Endothelial cell of umbilical vein (primary cell): Measurements from ENCODE around the gene ASIC4. TPM values are rescaled to one million over a fixed set of nuclear protein-coding genes. Genes with fewer than 3 reads are reported as not detected.

Experiments used
- BruUV-seq: library from RNA; stranded (reverse); fragments of 400-500 nt; replicated peaks from 2 replicates; lab custom pipeline; 2021; lab: Mats Ljungman, UMichigan
- CTCF ChIA-PET: fragments of 300-600, 350-600 bp; sonication (Branson Sonifier 250); formaldehyde crosslinking; loops from one replicate; lab custom pipeline; 2021; ENCODE audit warnings: antibody characterized with exemption, inconsistent platforms; lab: Charles Lee
- POLR2A ChIA-PET: fragments of 300-600, 350-600 bp; sonication (Branson Sonifier 250); formaldehyde crosslinking; loops from one replicate; lab custom pipeline; 2021; ENCODE audit warnings: antibody characterized with exemption, inconsistent platforms; lab: Charles Lee
- DNase-seq: peaks from one replicate; pipeline ENCODE4 v3.0.0-alpha.2; 2011; ENCODE audit warnings: low read depth, low spot score
- FAIRE-seq: peaks from 2 replicates; lab custom pipeline; 2011; peaks lifted over from hg19 to GRCh38; lab: Jason Lieb, UNC
- H2AFZ ChIP-seq: 2 replicates; pipeline ENCODE4 v1.6.0; 2012; ENCODE audit warnings: low read depth, low read length, control low read depth, inconsistent platforms
- H3K27ac ChIP-seq: 2 replicates; pipeline ENCODE4 v1.5.1; 2011; ENCODE audit warnings: low read depth, mild to moderate bottlenecking, control low read depth, low read length, moderate library complexity; ENCODE audit not compliant: insufficient read depth
- H3K27me3 ChIP-seq, 2 experiments: 2 replicates each; pipeline versions ENCODE4 v1.6.0 to v1.6.1; 2011; ENCODE audit warnings: low read length in 2 of 2, mixed read lengths in 1 of 2; ENCODE audit not compliant: control insufficient read depth in 2 of 2, insufficient read depth in 2 of 2
- H3K36me3 ChIP-seq, 2 experiments: 2 replicates in 1 of 2; 3 replicates in 1 of 2; pipeline ENCODE4 v1.5.1; 2011; ENCODE audit warnings: low read length in 2 of 2, mild to moderate bottlenecking in 1 of 2, moderate library complexity in 1 of 2; ENCODE audit not compliant: control insufficient read depth in 2 of 2, insufficient read depth in 2 of 2; ENCODE audit errors: extremely low read depth in 1 of 2
- H3K4me1 ChIP-seq: 3 replicates; pipeline ENCODE4 v1.5.1; 2011; ENCODE audit warnings: mild to moderate bottlenecking, low read length; ENCODE audit not compliant: control insufficient read depth, insufficient read depth; ENCODE audit errors: extremely low read depth
- H3K4me2 ChIP-seq: 2 replicates; pipeline ENCODE4 v1.6.1; 2011; ENCODE audit warnings: low read length, control low read depth, mixed read lengths; ENCODE audit not compliant: insufficient read depth
- H3K4me3 ChIP-seq, 3 experiments: fragments of 200-600 bp in 1 of 3; sonication (generic), shearing (Covaris generic) in 1 of 3; replicated peaks in 1 of 3; 2 replicates each; pipeline ENCODE4 v1.5.1; 2011 to 2016; ENCODE audit warnings: control low read depth in 3 of 3, low read length in 3 of 3, mild to moderate bottlenecking in 2 of 3, inconsistent platforms in 1 of 3, low read depth in 1 of 3, moderate library complexity in 1 of 3; ENCODE audit not compliant: insufficient read depth in 1 of 3
- H3K79me2 ChIP-seq: 2 replicates; pipeline ENCODE4 v1.6.0; 2012; ENCODE audit warnings: low read length, inconsistent platforms; ENCODE audit not compliant: control insufficient read depth, insufficient read depth
- H3K9ac ChIP-seq: replicated peaks from 2 replicates; pipeline ENCODE3; 2011; ENCODE audit warnings: low read length, control low read depth; ENCODE audit not compliant: insufficient read depth; ENCODE audit errors: extremely low read depth
- H3K9me1 ChIP-seq: replicated peaks from 3 replicates; pipeline ENCODE4 v1.6.0; 2011; ENCODE audit warnings: mild to moderate bottlenecking, low read length; ENCODE audit not compliant: control insufficient read depth, insufficient read depth; ENCODE audit errors: extremely low read depth
- H3K9me3 ChIP-seq: replicated peaks from 2 replicates; pipeline ENCODE4 v1.5.1; 2012; ENCODE audit warnings: low read length, inconsistent platforms; ENCODE audit not compliant: control insufficient read depth, insufficient read depth
- H4K20me1 ChIP-seq: replicated peaks from 2 replicates; pipeline ENCODE3; 2011; ENCODE audit warnings: mild to moderate bottlenecking, low read length; ENCODE audit not compliant: control insufficient read depth, insufficient read depth; ENCODE audit errors: extremely low read depth
- EZH2 ChIP-seq: IDR thresholded peaks from 2 replicates; pipeline ENCODE4 v1.6.1; 2012; ENCODE audit warnings: borderline replicate concordance, low read depth, mild to moderate bottlenecking, moderate library complexity, low read length, inconsistent platforms; ENCODE audit not compliant: severe bottlenecking
- FOS ChIP-seq: IDR thresholded peaks from 2 replicates; pipeline ENCODE4 v1.6.1; 2011; ENCODE audit warnings: mild to moderate bottlenecking, low read length, moderate library complexity, borderline replicate concordance; ENCODE audit not compliant: insufficient read depth
- GATA2 ChIP-seq: IDR thresholded peaks from 2 replicates; pipeline ENCODE4 v1.7.0; 2011; ENCODE audit warnings: low read depth, mild to moderate bottlenecking, moderate library complexity, mixed read lengths, low read length; ENCODE audit not compliant: insufficient read length, insufficient read depth
- JUN ChIP-seq: IDR thresholded peaks from 2 replicates; pipeline ENCODE4 v1.6.1; 2011; ENCODE audit warnings: borderline replicate concordance, low read depth; ENCODE audit not compliant: insufficient read length, insufficient read depth
- MYC ChIP-seq: IDR thresholded peaks from one replicate; pipeline ENCODE4 v1.6.1; 2011; ENCODE audit warnings: mild to moderate bottlenecking, low read depth, low read length
- POLR2A ChIP-seq: IDR thresholded peaks from 2 replicates; pipeline ENCODE4 v1.6.1; 2012; ENCODE audit warnings: low read depth, mild to moderate bottlenecking, control low read depth, low read length
- POLR2AphosphoS5 ChIP-seq: IDR thresholded peaks from 2 replicates; pipeline ENCODE4 v1.6.1; 2012; ENCODE audit warnings: low read depth, mild to moderate bottlenecking, control low read depth, low read length, moderate library complexity; ENCODE audit not compliant: insufficient read depth
- dilution Hi-C: fragments of 300-500 bp; cut with MboI; formaldehyde crosslinking; loops from one replicate; pipeline ENCODE4 v1.15.0; 2019; ENCODE audit warnings: low sequenced_read_pairs; ENCODE audit not compliant: extremely low pct_ligation_motif_present
- intact Hi-C: fragments of 100-400 bp; cut with micrococcal nuclease; formaldehyde crosslinking; loops from one replicate; pipeline ENCODE4 v1.10.0; 2022
- polyA plus RNA-seq, 4 experiments: library from polyadenylated mRNA; depleted of rRNA in 3 of 4; stranded (reverse) in 3 of 4; unstranded in 1 of 4; fragments of >200 nt; gene quantifications; 2 replicates each; pipeline versions ENCODE4 v1.2.1 to v1.2.3, GENCODE V29; 2011 to 2012; ENCODE audit warnings: missing spikeins in 1 of 4
- total RNA-seq: library from RNA; stranded (reverse); gene quantifications from 2 replicates; pipeline ENCODE4 v1.2.3, GENCODE V29; 2021
- TF ChIP-seq, protein P1 (sequence below): IDR thresholded peaks from 2 replicates; pipeline ENCODE4 v1.6.1; 2011; ENCODE audit not compliant: insufficient read depth, insufficient read length
- TF ChIP-seq, protein P2 (sequence below), 2 donors: IDR thresholded peaks; 1 replicate in 1 of 2; 2 replicates in 1 of 2; pipeline ENCODE4 v1.5.1; 2011; ENCODE audit warnings: low read length in 2 of 2, mild to moderate bottlenecking in 2 of 2, moderate library complexity in 2 of 2, control low read depth in 1 of 2, inconsistent platforms in 1 of 2, low read depth in 1 of 2; ENCODE audit not compliant: insufficient read depth in 1 of 2; ENCODE audit errors: extremely low read depth in 1 of 2

Gene ASIC4
- total and polyA plus RNA-seq, 2 donors (not counting 3 experiments of a cell fraction or from before 2014, with no cell fraction given) = not detected

DNA sequence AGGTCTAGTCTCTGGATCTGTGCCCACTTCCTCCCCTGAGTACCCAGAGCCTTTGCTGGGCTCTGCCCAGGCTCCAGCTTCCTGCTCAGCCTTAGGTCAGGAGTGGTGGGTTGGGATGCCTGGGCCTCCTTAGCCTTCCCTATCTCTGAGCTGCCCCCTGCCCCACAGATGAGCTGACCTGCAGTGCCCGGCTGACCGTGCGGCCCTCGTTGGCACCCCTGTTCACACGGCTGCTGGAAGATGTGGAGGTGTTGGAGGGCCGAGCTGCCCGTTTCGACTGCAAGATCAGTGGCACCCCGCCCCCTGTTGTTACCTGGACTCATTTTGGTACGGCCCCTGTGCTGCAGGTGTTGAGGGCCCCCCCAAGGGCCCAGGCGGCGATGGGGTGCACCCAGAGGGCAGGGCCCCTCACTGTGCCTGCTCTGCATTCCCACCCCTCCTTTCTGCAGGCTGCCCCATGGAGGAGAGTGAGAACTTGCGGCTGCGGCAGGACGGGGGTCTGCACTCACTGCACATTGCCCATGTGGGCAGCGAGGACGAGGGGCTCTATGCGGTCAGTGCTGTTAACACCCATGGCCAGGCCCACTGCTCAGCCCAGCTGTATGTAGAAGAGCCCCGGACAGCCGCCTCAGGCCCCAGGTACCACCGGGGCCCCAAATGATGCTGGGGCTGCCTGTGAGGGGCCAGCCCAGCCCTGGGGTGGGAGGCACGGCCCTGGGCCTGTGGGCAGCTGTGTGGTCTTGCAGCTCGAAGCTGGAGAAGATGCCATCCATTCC is 45.7 kb upstream of the ASIC4 start:
- DNase-seq (no peak), FAIRE-seq (no peak)
- H3K9me1 ChIP-seq = no peaks in the 10 kb centered on the region
- no peaks in the 10 kb centered on the region for H3K4me1 ChIP-seq
- H3K79me2 ChIP-seq = no peaks in the 10 kb centered on the region
- H3K4me2 ChIP-seq = no peak overlapping the region
- H4K20me1 ChIP-seq = no peaks in the 10 kb centered on the region
- TF ChIP-seq EZH2 (no peak), GATA2 (no peak), MYC (no peak), FOS (no peak), POLR2A (no peak), JUN (no peak), POLR2AphosphoS5 (no peak)
- TF ChIP-seq, protein P1, sequence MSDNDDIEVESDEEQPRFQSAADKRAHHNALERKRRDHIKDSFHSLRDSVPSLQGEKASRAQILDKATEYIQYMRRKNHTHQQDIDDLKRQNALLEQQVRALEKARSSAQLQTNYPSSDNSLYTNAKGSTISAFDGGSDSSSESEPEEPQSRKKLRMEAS = no peak
- TF ChIP-seq, protein P2, sequence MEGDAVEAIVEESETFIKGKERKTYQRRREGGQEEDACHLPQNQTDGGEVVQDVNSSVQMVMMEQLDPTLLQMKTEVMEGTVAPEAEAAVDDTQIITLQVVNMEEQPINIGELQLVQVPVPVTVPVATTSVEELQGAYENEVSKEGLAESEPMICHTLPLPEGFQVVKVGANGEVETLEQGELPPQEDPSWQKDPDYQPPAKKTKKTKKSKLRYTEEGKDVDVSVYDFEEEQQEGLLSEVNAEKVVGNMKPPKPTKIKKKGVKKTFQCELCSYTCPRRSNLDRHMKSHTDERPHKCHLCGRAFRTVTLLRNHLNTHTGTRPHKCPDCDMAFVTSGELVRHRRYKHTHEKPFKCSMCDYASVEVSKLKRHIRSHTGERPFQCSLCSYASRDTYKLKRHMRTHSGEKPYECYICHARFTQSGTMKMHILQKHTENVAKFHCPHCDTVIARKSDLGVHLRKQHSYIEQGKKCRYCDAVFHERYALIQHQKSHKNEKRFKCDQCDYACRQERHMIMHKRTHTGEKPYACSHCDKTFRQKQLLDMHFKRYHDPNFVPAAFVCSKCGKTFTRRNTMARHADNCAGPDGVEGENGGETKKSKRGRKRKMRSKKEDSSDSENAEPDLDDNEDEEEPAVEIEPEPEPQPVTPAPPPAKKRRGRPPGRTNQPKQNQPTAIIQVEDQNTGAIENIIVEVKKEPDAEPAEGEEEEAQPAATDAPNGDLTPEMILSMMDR (IDR thresholded peaks at IDR 0.05; ENCODE audit: extremely low read depth in 1 of 2, insufficient read depth in 1 of 2, low read depth in 1 of 2, low read length in 2 of 2) = no peak
- dilution Hi-C loops (no loop called here), intact Hi-C loops (no loop called here)
- H3K36me3 ChIP-seq = no peaks in the 10 kb centered on the region
- H2AFZ ChIP-seq = no peak overlapping the region
- H3K4me3 ChIP-seq = no peak overlapping the region
- no peak overlapping the region for H3K9ac ChIP-seq
- H3K27me3 ChIP-seq = no peaks in the 10 kb centered on the region
- CTCF ChIA-PET = interaction anchor here (1.3 to 3.0 kb wide), 5 partner anchors 9 to 61 kb away, joined by 3 to 12 read pairs (median 7); no protein-coding TSS in a partner anchor
- no peak overlapping the region for H3K27ac ChIP-seq
- POLR2A ChIA-PET = no interaction called here
- no TSS peak for BruUV-seq
- no peaks in the 10 kb centered on the region for H3K9me3 ChIP-seq
